Fibroblast of gingiva (primary cell): ENCODE data around the gene EIF2A.
"Not testable (repeated sequence)": the region's sequence is repeated elsewhere in the genome, so short reads cannot be mapped to it uniquely, and the experiment has no call there.

Source experiments
- DNase-seq: peaks from one replicate; pipeline ENCODE4 v3.0.0-alpha.2; 2011; ENCODE audit warnings: low read depth

EIF2A gene

DNA sequence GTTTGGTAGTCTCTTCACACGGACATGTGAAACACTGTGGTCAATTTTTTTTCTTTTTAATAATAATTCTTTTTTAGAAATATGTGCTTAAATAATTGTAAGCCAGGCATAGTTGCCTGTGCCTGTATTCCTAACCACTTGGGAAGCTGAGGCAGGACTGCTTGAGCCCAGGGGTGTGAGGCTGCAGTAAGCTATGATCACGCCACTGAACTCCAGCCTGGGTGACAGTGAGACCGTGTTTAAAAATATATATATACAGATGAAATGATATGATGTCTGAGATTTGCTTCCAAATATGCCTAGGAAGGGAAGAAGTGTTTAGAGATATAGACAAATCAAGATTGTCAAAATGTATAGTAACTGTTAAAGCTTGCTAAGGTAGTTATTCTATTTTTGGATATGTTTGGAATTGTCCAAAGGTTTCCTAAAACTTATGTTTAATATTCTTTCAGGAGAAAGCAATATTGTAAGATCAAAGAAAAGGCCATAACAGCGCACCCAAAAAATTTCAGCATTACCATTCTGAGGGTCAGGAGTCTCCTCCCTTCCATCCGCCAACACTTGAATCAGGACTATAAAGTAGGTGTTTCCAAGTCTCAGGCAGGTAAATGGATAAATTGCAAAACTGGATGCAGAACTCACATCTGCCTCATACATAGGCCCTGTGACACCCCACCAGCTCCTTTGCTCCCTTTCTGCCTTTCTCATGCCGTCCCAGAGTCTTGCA, 56.0 kb downstream of the EIF2A start:
- DNase-seq, result no peak

DNA sequence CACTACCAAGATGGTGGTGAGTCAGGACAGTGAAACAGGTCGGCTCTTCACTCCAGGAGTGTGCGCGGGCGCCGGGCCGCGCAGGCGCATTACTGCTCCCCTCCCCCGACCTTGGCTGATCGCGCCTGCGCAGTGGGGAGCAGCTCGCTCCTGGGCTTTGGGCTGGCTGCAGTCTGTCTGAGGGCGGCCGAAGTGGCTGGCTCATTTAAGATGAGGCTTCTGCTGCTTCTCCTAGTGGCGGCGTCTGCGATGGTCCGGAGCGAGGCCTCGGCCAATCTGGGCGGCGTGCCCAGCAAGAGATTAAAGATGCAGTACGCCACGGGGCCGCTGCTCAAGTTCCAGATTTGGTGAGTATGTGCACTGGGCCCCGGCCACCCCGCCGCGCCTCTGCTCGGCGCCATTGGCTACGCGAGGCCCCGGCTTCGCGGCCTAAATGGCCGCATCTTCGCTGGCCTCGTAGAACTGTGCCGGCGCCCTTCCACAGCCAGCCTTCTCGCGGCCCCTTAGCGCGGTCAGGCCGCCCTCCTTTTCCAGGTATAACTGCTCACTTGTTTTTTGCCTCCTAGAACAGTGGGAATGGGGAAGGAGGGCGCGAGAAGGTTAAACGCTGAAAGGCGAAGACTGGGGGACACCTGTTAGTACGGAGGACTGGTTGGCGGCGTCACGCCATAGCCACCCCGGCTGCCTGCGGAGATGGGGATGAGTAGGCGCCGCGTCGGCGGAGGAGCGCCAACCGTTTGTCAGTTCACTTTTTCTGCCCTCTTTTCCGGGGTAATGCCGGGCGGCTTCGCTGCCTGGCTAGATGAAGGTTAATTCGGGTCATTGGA, 56.8 kb downstream of the EIF2A start, which contains the start of gene SELENOT:
Gene SELENOT (plus strand): TSS at position 169 of the 827 bp plus-strand sequence. CDS start 42 bp downstream, at position 211.
- peak; percentile 96 for DNase-seq

DNA sequence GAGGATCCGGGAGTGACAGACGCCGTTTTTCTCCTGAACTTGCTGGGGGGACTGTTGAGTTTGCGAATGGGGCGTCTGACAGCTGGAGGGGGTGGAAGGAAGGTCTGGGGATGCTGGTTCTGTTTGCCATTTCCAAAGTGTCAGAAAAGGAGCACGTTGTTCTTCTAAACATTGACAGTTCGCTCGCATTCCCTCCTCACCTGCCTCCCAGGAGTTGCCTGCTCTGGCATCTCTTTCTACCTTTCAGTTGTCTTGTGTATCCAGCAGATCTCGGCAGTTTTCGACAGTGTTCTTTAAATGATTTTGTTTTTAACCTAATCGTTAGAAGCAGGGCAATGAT, 57.4 kb downstream of the EIF2A start:
- no peak for DNase-seq

DNA sequence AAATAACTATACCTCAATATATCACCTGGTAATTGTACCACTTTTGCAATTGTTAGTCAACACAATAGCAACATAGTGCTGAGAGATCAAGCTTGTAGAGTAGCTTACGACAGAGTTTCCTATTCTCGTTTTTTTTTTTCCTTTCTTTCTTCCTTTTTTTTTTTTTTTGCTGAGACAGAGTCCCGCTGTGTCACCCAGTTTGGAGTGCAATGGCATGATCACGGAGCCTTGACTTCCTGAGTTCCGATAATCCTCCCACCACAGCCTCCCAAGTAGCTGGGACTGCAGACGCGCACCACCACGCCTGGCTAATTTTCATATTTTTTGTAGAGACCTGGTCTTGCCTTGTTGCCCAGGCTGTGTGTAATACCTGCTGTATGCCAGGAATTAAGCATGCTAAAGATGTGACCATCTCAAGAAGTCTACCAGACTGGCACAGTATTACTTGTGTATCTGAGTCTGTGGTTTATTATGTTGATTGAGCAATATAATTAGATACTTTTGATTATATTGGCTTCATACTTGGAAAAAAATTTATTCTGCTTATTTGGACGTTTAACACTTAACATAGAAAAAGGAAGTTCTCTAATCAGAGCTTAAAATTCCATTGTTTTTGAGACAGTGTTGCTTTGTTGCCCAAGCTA, 59.5 kb downstream of the EIF2A start:
- DNase-seq, result peak; percentile 78

GRCh38 chr3:150607267-150608065, 60.9 kb downstream of the EIF2A start:
- DNase-seq, result no peak

DNA sequence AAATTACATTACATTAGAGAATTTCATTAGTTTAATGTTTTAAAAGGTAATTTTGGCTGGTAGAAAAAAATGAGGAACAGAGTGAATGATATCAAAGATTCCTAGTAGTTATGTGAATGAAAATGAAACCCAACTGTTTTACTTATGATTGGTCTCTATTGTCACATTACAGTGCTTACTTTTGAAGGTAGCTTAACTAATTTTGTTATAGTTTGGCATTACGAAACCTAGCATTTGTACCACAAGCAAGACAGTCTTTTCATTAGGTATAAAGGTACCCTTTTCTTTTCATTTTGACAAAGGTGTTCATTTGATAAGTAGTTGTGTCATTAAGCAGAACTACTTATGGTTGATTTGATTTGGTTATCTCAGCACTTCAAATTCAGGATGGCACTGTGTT, 63.4 kb downstream of the EIF2A start:
- no peak for DNase-seq

GRCh38 chr3:150610785-150611184, 64.2 kb downstream of the EIF2A start:
- DNase-seq, result peak; percentile 43

GRCh38 chr3:150611666-150612065, 65.1 kb downstream of the EIF2A start:
- no peak for DNase-seq

- no peak for DNase-seq
Measured at GRCh38 chr3:150612494-150612893, 65.9 kb downstream of the EIF2A start.

GRCh38 chr3:150613034-150613433, 66.4 kb downstream of the EIF2A start:
- DNase-seq, result no peak

DNA sequence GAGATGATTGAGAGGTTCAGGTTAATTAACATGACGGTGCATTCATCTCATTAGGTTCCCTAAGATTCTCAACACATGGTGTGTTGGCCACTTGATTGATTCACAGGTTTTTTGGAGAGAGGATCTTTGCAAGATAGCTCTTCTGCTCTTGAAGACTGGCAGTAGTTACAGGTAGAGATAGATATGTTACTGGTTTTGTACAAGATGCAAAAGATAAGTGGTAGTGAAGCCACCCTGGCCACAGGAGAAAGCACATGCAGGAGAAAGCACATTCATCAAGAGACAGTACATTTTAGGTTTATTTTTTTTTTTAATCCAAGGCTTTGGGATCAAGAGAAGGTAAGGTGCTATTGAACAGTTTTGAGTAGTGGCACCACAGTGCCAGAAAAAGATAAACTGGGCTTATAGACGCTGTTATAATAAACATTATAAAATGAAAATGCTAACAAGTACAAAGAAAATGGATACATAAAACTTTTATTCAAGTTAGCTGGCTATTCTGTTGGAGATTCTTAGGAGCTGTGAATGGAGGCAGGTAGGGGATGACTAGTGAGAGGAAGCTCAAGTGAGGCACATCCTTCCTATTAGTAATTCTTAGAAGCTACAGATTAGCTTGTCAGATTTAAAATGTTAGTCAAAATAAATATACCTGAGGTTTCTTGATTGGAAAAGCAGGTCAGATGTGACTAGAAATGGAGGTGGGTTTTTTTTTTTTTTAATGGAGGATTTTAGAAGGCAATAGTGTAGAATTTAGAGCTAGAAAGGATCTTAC, 67.3 kb downstream of the EIF2A start:
- DNase-seq, result no peak

- DNase-seq, result no peak
Measured at GRCh38 chr3:150620002-150620689, 73.6 kb downstream of the EIF2A start.

DNA sequence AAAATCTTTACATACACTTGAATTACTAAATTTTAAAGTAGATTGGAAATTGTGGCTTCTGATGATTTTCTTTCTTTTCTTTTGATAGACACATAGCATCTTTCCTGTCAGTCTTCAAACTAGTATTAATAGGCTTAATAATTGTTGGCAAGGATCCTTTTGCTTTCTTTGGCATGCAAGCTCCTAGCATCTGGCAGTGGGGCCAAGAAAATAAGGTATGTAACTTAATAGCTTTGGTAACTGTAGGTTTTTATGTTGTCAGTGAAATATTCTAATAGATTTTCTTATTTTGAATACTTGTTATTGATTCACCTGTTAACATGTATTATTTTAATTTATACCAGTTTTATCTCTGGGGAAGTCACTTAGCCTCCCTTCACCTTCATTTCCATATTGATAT, 76.4 kb downstream of the EIF2A start:
- not testable (repeated sequence) for DNase-seq

DNA sequence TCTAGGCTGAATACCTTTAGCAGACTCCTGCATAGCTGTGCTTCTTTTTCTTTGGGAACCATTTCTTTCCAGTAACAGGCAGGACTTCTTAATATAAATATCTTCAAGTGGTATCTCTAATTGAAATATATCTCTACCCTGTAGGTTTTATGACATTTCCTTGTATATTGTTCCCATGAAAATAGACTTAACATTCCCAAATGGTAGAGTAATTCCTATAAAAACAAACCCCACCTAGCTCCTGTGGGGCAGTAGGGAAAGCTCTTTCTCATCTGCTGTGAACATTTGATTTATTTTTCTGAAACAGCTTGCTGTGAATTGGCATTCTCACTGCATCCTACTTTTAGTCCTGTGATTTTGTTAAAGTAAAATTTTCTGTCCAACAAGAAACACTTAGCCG, 77.4 kb downstream of the EIF2A start:
- DNase-seq, result no peak

DNA sequence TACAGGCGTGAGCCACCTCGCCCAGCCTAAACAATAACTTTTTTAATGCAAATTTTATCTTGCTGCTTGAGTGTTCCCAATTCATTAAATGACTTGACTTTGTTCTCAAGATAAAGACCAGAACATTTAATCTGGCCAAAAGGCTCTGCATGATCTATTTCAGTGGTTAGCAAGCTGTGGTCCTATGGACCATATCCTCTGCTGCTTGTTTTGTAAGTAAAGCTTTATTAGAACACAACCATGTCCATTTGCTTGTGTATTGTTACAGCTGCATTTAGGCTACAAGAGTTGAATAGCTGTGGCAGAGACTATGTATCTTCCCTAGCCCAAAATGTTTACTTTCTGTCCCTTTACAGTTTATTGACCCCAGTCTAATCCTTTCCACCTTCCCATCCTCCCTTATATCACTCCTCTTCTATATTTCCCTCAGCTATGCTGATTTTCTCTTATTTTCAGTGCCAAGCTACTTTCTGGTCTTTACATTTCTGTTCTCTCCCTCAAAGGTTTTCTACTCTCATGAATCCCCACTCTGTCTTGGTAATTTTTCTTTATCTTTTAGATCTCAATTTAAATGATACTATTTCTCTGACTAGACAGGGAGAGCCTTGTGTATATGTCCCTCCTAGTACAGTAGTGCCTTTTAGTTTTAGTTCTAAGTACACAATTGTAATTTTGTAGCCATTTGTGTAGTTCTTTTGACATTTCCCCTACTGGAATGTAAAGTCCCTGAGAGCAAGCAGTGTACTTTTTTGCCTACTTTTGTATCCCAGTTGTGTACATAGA, 79.8 kb downstream of the EIF2A start:
- no peak for DNase-seq

GRCh38 chr3:150627557-150627956, 81.0 kb downstream of the EIF2A start:
- DNase-seq, result peak; percentile 91

DNA sequence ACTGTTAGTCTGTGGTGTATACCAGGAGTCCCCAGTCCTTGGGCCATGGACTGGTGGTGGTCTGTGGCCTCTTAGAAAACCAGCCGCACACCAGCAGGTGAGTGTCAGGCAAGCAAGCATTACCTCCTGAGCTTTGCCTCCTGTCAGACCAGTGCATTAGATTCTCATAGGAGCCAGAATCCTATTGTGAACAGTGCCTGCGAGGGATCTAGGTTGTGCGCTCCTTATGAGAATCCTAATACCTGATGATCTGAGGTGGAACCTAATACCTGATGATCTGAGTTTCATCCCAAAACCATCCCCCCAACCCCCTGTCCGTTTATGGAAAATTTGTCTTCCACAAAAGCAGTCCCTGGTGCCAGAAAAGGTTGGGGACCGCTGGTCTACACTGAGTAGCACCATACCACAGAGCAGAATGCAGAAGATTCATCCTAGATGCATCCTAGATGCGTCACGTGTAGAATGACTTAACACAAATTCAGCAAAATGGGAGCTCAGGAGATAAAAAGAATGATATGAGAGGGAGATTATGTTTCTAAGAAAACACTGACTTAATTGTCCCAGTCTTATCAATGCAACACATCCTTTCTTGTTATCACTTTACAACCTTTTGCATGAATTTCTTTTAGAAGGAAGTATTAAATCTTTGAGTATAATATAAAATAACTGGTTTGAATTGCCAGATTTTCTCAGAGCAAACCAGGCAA, 85.1 kb downstream of the EIF2A start:
- DNase-seq, result no peak

DNA sequence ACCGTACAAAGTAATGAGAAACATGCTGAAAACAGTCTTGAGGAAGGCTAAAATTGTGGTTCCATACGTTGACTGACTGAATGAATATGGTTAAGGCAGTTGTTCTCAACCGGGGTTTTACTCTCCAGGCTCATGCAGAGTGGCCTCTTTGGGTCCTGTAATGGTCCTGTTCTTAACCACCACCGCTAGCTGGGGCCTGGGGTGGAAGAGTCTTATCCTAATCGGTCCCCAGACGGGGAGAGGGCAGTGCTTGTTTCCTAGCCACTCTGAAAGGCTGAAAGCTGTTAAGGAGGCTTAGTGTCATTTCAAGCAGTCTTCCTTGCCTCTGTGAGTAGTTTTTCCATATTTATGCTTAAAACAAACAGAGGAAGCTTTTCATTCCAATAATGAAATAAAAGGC, 88.5 kb downstream of the EIF2A start:
- DNase-seq, result no peak

- DNase-seq, result no peak
Measured at GRCh38 chr3:150635526-150635925, 88.9 kb downstream of the EIF2A start.
